ENCODE measurements around the gene GNG7. TPM values are rescaled to one million over a fixed set of nuclear protein-coding genes. Genes with fewer than 3 reads are reported as not detected.

The GNG7 gene
- total and polyA plus RNA-seq, 10 of the 15 experiments (the other 5 are each of a cell fraction or from before 2014, with no cell fraction given) = 1.9 to 13.6 (median 6.5) TPM

DNA sequence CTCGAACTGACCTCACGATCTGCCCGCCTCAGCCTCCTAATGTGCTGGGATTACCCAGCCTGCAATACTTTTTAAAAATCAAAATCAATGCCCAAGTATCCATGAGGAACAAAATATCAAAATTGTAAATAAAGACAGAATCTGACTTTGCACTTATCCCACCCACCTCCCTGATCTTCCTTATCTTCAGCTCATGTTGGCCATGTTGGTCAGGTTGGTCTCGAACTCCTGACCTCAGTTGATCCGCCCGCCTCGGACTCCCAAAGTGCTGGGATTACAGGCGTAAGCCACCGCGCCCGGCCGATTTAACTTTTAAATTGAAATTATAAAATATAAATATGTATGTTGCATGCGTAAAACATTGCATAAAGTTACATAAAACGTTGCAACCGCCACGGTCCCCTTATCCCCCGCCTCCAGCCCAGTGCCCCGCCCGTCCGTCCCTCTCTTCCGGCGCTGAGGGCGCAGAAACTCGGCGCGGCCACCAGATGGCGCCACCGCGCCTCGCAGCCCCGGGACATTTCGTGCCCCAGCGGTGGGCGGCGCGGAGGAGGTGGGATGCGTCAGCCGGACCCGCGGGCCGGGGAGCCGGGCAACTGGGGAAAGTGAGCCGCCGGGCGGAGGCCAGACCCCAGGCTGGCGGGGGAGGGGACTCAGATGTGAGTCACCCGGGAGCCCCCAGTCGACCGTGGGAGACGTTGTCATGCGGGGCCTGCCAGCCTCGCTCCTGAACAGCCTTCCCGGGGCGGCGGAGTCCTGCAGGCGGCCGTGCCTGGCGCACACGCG is 228.1 kb downstream of the GNG7 start:
- Histone ChIP-seq H3K4me1 (ENCODE audit: control insufficient read depth, insufficient read depth, low read length) (peaks cover 6% of the 10 kb centered on the region), H4K20me1 (ENCODE audit: control insufficient read depth, insufficient read depth) (peaks cover 12% of the 10 kb centered on the region; the same call in 1 of the 2 replicates), H3K9ac (ENCODE audit: control insufficient read depth, insufficient read depth, low read length) (peak overlapping the region; percentile 80), H3K9me3 (replicated peaks; ENCODE audit: control insufficient read depth, insufficient read depth, low read length) (no peaks in the 10 kb centered on the region), H3K79me2 (ENCODE audit: control insufficient read depth, insufficient read depth, low read length) (peaks cover 41% of the 10 kb centered on the region), H3K36me3 (ENCODE audit: control insufficient read depth in 2 of 2, insufficient read depth in 2 of 2, low read length in 1 of 2) (peaks cover 2% of the 10 kb centered on the region in 2 experiments; a peak in 2 of 4 replicates), H3K4me3 (peak overlapping the region; percentile 82), H3K27ac (ENCODE audit: control insufficient read depth, insufficient read depth) (peak overlapping the region; percentile 71), H3K27me3 (replicated peaks in 1 of 2; ENCODE audit: control insufficient read depth in 2 of 2, insufficient read depth in 2 of 2, low read length in 1 of 2) (no peaks in the 10 kb centered on the region), H2AFZ (ENCODE audit: control insufficient read depth, low read depth, low read length) (peak overlapping the region; percentile 51), H3K4me2 (ENCODE audit: control insufficient read depth, insufficient read depth) (peak overlapping the region; percentile 99)
- intact Hi-C loops (cut with micrococcal nuclease; ENCODE audit: unreplicated experiment) = loop anchor here (1.0 kb wide), 2 partner anchors 105 to 137 kb away; no protein-coding TSS in a partner anchor
- ATAC-seq (peak; percentile 55), FAIRE-seq (peak; percentile 98), DNase-seq (ENCODE audit: low read depth, low spot score) (no peak)
- ChIA-PET CTCF (interaction anchor here (0.7 to 5.8 kb wide), 16 partner anchors 78 to 174 kb away, joined by 3 to 113 read pairs (median 6); no protein-coding TSS in a partner anchor), SMC1A (ENCODE audit: uncharacterized antibody, unreplicated experiment) (interaction anchor here (0.7 to 10.5 kb wide), 11 partner anchors 105 to 187 kb away, joined by 3 to 143 read pairs (median 3); no protein-coding TSS in a partner anchor), RAD21 (ENCODE audit: unreplicated experiment) (interaction anchor here (0.7 to 6.2 kb wide), 9 partner anchors 70 to 235 kb away, joined by 3 to 221 read pairs (median 5); no protein-coding TSS in a partner anchor), POLR2A (interaction anchor here (1.8 to 6.8 kb wide), 3 partner anchors 88 to 162 kb away, joined by 7 to 166 read pairs (median 21); no protein-coding TSS in a partner anchor)
- no TSS peak for BruUV-seq (replicated peaks)
- in situ Hi-C loops (cut with MboI) = loop anchor here (5.0 kb wide), 1 partner anchor 138 kb away; no protein-coding TSS in a partner anchor
- 2% methylated on average over 60 of the region's 60 CpGs for WGBS (ENCODE audit: insufficient coverage, insufficient replicate concordance, low lambda C conversion rate, missing lambda C conversion rate)
- TF ChIP-seq ZNF207 (IDR thresholded peaks at IDR 0.05; ENCODE audit: borderline replicate concordance) (peak; percentile 92; the same call in 1 of the 2 replicates), BACH1 (IDR thresholded peaks at IDR 0.05; ENCODE audit: borderline replicate concordance) (0 out of 2 replicates have a peak, but pooled peaks have one; percentile 65), NR2C2 (IDR thresholded peaks at IDR 0.05; ENCODE audit: borderline replicate concordance, control insufficient read depth, insufficient read length, low read depth) (no peak), CBFB (IDR thresholded peaks at IDR 0.05; ENCODE audit: low read depth) (peak; percentile 39; the same call in 1 of the 2 replicates), MEF2A (IDR thresholded peaks at IDR 0.05; ENCODE audit: insufficient read depth, low read depth, low read length) (peak; percentile 68), PAX5 (IDR thresholded peaks at IDR 0.05; ENCODE audit: borderline replicate concordance, low read depth, low read length) (peak; percentile 21; the same call in 1 of the 2 replicates), MTA2 (IDR thresholded peaks at IDR 0.05; ENCODE audit: low read depth) (no peak), EP300 (IDR thresholded peaks at IDR 0.05; ENCODE audit: borderline replicate concordance in 1 of 2, control insufficient read depth in 1 of 2, low read depth in 2 of 2, low read length in 2 of 2) (peak in 1 of 2 experiments; percentile 38; a peak in 1 of 4 replicates), ZNF274 (IDR thresholded peaks at IDR 0.05; ENCODE audit: insufficient read depth, insufficient read length) (no peak), SMAD1 (IDR thresholded peaks at IDR 0.05; ENCODE audit: low read depth, partially characterized antibody) (no peak), FOS (IDR thresholded peaks at IDR 0.05; ENCODE audit: borderline replicate concordance, extremely low read depth, insufficient read length) (no peak), MTA3 (IDR thresholded peaks at IDR 0.05; ENCODE audit: borderline replicate concordance, low read length) (no peak)
- TF ChIP-seq, protein P1, sequence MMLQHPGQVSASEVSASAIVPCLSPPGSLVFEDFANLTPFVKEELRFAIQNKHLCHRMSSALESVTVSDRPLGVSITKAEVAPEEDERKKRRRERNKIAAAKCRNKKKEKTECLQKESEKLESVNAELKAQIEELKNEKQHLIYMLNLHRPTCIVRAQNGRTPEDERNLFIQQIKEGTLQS (IDR thresholded peaks at IDR 0.05; ENCODE audit: borderline replicate concordance, extremely low read depth, low read depth, low read length) = no peak
- TF ChIP-seq, protein P2, sequence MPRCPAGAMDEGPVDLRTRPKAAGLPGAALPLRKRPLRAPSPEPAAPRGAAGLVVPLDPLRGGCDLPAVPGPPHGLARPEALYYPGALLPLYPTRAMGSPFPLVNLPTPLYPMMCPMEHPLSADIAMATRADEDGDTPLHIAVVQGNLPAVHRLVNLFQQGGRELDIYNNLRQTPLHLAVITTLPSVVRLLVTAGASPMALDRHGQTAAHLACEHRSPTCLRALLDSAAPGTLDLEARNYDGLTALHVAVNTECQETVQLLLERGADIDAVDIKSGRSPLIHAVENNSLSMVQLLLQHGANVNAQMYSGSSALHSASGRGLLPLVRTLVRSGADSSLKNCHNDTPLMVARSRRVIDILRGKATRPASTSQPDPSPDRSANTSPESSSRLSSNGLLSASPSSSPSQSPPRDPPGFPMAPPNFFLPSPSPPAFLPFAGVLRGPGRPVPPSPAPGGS (IDR thresholded peaks at IDR 0.05; ENCODE audit: borderline replicate concordance, insufficient read depth, low read depth, low read length, poor library complexity, severe bottlenecking) = peak; percentile 84
- TF ChIP-seq, protein P3, sequence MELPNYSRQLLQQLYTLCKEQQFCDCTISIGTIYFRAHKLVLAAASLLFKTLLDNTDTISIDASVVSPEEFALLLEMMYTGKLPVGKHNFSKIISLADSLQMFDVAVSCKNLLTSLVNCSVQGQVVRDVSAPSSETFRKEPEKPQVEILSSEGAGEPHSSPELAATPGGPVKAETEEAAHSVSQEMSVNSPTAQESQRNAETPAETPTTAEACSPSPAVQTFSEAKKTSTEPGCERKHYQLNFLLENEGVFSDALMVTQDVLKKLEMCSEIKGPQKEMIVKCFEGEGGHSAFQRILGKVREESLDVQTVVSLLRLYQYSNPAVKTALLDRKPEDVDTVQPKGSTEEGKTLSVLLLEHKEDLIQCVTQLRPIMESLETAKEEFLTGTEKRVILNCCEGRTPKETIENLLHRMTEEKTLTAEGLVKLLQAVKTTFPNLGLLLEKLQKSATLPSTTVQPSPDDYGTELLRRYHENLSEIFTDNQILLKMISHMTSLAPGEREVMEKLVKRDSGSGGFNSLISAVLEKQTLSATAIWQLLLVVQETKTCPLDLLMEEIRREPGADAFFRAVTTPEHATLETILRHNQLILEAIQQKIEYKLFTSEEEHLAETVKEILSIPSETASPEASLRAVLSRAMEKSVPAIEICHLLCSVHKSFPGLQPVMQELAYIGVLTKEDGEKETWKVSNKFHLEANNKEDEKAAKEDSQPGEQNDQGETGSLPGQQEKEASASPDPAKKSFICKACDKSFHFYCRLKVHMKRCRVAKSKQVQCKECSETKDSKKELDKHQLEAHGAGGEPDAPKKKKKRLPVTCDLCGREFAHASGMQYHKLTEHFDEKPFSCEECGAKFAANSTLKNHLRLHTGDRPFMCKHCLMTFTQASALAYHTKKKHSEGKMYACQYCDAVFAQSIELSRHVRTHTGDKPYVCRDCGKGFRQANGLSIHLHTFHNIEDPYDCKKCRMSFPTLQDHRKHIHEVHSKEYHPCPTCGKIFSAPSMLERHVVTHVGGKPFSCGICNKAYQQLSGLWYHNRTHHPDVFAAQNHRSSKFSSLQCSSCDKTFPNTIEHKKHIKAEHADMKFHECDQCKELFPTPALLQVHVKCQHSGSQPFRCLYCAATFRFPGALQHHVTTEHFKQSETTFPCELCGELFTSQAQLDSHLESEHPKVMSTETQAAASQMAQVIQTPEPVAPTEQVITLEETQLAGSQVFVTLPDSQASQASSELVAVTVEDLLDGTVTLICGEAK (IDR thresholded peaks at IDR 0.05; ENCODE audit: borderline replicate concordance) = peak; percentile 38; the same call in 1 of the 2 replicates

Data from GM12878 (cell line).